ENCODE measurements around the gene KLHL15.
"Not testable (repeated sequence)": the region's sequence is repeated elsewhere in the genome, so short reads cannot be mapped to it uniquely, and the experiment has no call there.

Gene KLHL15

GRCh38 chrX:24027086-24027485, at the start of gene KLHL15:
TSS of gene KLHL15 (minus strand) at chrX:24027186. CDS start at chrX:24006693, 20,493 bp downstream.
- TF ChIP-seq CTCF (IDR thresholded peaks at IDR 0.05; ENCODE audit: low read depth, low read length): no peak
- no peak for DNase-seq (ENCODE audit: extremely low read depth, low read depth)

GRCh38 chrX:24069877-24070276, 42.9 kb upstream of the KLHL15 start:
- no peak for TF ChIP-seq CTCF (IDR thresholded peaks at IDR 0.05; ENCODE audit: low read depth, low read length)

GRCh38 chrX:24063488-24063887, 36.5 kb upstream of the KLHL15 start:
- no peak for TF ChIP-seq CTCF (IDR thresholded peaks at IDR 0.05; ENCODE audit: low read depth, low read length)
- no peak for DNase-seq (ENCODE audit: extremely low read depth, low read depth)

More at GRCh38 chrX:24069877-24070276, 42.9 kb upstream of the KLHL15 start:
- DNase-seq (ENCODE audit: extremely low read depth, low read depth): no peak

- TF ChIP-seq CTCF (IDR thresholded peaks at IDR 0.05; ENCODE audit: low read depth, low read length): no peak
- DNase-seq (ENCODE audit: extremely low read depth, low read depth): no peak
Observed at GRCh38 chrX:24055043-24055356, 28.0 kb upstream of the KLHL15 start.

- peak; percentile 94 for DNase-seq (ENCODE audit: extremely low read depth, low read depth)
- TF ChIP-seq CTCF (IDR thresholded peaks at IDR 0.05; ENCODE audit: low read depth, low read length): peak; percentile 62
Observed at GRCh38 chrX:24054182-24055042, 27.4 kb upstream of the KLHL15 start, which contains the start of gene EIF2S3. TSS of gene EIF2S3 (plus strand) at chrX:24054956. CDS start at chrX:24054969, 13 bp downstream.

GRCh38 chrX:24050522-24051318, 23.7 kb upstream of the KLHL15 start:
- not testable (repeated sequence) for DNase-seq (ENCODE audit: extremely low read depth, low read depth)

GRCh38 chrX:24049643-24050042, 22.7 kb upstream of the KLHL15 start:
- DNase-seq (ENCODE audit: extremely low read depth, low read depth): not testable (repeated sequence)

- not testable (repeated sequence) for DNase-seq (ENCODE audit: extremely low read depth, low read depth)
Observed at GRCh38 chrX:24046060-24046459, 19.1 kb upstream of the KLHL15 start.

Measured in AG09319 (cell line).